Brain microvascular endothelial cell (primary cell): ENCODE data around the gene SLC12A4.

ENCODE experiments used
- DNase-seq: peaks from one replicate; pipeline ENCODE4 v3.0.0-alpha.2; 2020
- H3K27ac ChIP-seq: fragments of 250-450 bp; sonication (Bioruptor Pico); 2 replicates; pipeline ENCODE4 v1.5.1; 2020; ENCODE audit warnings: mild to moderate bottlenecking, moderate library complexity
- H3K27me3 ChIP-seq: fragments of 250-450 bp; sonication (Bioruptor Pico); replicated peaks from 2 replicates; pipeline ENCODE4 v1.5.1; 2020; ENCODE audit warnings: mild to moderate bottlenecking
- H3K36me3 ChIP-seq: fragments of 250-450 bp; sonication (Bioruptor Pico); replicated peaks from 2 replicates; pipeline ENCODE4 v1.5.1; 2020; ENCODE audit warnings: mild to moderate bottlenecking
- H3K4me3 ChIP-seq: 2 replicates; pipeline ENCODE4 v1.5.1; 2011; ENCODE audit warnings: low read depth, mild to moderate bottlenecking, control low read depth, low read length, moderate library complexity
- CTCF ChIP-seq: IDR thresholded peaks from 2 replicates; pipeline ENCODE4 v1.5.1; 2011; ENCODE audit warnings: low read depth, mild to moderate bottlenecking, moderate library complexity, low read length, control low read depth, inconsistent platforms; ENCODE audit errors: missing control alignments
- in situ Hi-C: cut with HindIII; loops from 2 replicates; pipeline ENCODE4 v1.10.0; 2017; ENCODE audit warnings: low sequenced_read_pairs, low pct_ligation_motif_present

The SLC12A4 gene

DNA sequence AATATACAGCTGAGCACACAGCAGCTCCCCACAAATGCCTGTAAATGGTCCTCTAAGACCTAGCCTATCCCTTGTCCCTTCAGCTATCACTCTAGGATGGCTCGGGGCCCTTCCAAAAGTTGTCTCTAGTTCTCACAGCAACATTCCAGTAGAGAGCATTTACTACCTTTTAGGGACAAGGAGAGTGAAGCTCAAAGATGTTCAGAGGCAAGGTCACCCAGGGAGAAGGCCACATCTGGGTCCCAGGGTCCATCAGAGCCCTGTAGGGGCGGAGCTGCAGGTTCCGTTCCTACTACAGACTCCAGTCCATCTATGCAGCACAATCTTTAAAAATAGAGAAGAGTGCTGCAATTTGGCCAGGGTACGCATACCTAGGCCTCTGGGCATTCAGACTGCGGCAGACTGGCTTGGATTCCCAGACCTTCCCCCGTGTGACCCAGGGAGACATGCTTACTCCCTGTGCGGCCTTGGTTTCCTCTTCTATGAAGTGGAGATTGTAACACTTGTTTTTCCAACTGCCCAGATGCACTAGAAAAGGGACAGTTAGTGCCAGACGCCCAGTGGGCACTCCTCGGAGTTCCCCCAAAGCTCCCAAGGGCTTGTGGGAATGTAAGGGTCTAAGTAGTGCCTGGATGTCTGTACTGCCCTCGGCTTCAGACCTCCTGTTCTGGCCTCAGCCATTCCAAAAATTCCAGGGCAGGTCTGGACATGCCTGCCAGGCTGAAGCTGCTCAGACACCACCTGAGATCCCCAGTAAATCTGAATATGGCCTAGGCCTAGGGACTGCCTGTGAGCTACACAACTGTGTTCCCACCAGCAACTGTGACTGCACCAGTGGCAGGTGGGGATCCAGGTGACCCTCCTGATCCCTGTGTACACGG lies 2.5 kb downstream of the SLC12A4 start:
- TF ChIP-seq CTCF: no peak
- peaks cover 27% of the 10 kb centered on the region for H3K36me3 ChIP-seq
- peak overlapping the region; percentile 84 for H3K4me3 ChIP-seq
- peak overlapping the region; percentile 22 for H3K27ac ChIP-seq
- in situ Hi-C loops: no loop called here
- DNase-seq: no peak
- H3K27me3 ChIP-seq: no peaks in the 10 kb centered on the region

- H3K36me3 ChIP-seq: peaks cover 39% of the 10 kb centered on the region
Measured at GRCh38 chr16:67964477-67965131, 3.8 kb downstream of the SLC12A4 start.

DNA sequence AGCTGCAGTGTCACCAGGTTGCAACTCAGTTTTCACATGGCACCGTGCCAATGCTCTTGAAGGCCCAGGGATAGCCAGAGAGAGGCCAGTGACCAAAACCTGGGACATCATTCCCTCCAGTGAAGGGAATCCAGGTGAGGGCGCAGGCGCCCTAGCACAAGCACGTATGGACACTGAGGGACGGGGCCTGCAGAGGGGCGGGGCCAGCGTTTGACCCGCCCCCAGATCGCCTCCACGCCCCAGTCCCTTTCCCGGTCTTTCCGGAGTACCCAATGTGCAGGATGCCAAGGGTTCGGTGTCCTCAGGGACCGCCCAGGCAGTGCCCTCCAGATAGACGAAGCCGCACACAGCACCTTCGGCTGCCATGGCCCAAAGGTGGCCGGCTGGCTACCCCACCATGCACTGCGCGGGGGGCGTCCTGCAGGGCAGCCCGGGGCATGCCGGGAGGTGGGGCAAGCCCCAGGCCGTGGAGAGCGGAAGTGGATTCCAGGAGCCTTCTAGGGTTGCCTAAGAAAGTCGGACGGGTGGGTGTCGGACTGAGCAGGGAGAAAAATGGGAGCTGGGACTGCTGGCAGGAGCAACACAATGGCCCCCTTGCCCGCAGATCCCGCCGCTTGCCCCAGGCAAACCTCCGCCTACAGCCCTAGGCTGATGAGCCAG lies 4.6 kb downstream of the SLC12A4 start:
- no peaks in the 10 kb centered on the region for H3K27me3 ChIP-seq
- no peak for DNase-seq
- in situ Hi-C loops: no loop called here
- no peak for TF ChIP-seq CTCF
- peak overlapping the region; percentile 3 for H3K4me3 ChIP-seq
- peaks cover 47% of the 10 kb centered on the region for H3K36me3 ChIP-seq
- H3K27ac ChIP-seq: no peak overlapping the region

More at GRCh38 chr16:67964477-67965131, 3.8 kb downstream of the SLC12A4 start:
- TF ChIP-seq CTCF: no peak
- no peak for DNase-seq
- Histone ChIP-seq H3K27me3 (no peaks in the 10 kb centered on the region), H3K27ac (no peak overlapping the region), H3K4me3 (no peak overlapping the region)
- in situ Hi-C loops: no loop called here

- in situ Hi-C loops: no loop called here
- Histone ChIP-seq H3K4me3 (no peak overlapping the region), H3K36me3 (peaks cover 52% of the 10 kb centered on the region), H3K27ac (no peak overlapping the region), H3K27me3 (no peaks in the 10 kb centered on the region)
- no peak for DNase-seq
- no peak for TF ChIP-seq CTCF
Measured at GRCh38 chr16:67963292-67963661, 5.2 kb downstream of the SLC12A4 start.

DNA sequence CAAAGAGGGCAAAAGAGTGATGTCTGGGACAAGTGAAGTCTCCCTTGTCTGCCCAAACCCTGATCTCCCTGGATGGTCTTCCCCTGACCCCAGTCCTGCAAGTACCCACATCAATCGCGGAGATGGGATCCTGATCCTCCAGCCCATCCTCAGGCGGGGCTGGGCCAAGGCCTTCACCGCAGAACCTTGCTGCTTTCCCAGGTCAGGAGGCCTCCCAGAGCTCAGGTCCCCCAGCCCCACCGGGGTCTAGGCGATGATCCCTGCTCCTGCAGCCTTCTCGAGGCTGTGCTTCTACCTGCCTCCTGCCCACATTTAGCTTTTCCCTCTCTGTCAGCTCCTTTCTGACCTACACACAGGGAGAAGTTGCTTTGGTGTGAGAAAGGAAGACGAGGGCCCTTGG lies 6.3 kb downstream of the SLC12A4 start:
- in situ Hi-C loops: no loop called here
- H3K27me3 ChIP-seq: no peaks in the 10 kb centered on the region
- no peak for DNase-seq
- H3K27ac ChIP-seq: no peak overlapping the region
- H3K36me3 ChIP-seq: peaks cover 63% of the 10 kb centered on the region
- no peak for TF ChIP-seq CTCF
- H3K4me3 ChIP-seq: no peak overlapping the region
